HG03135 (cell line): ENCODE results near the gene SUPT5H.

ENCODE experiments used
- ATAC-seq: cut with Tn5 transposase; IDR thresholded peaks from one replicate; pipeline ENCODE4 v1.9.1; 2021; ENCODE audit warnings: mild to moderate bottlenecking, moderate library complexity; ENCODE audit not compliant: unreplicated experiment

Gene SUPT5H

GRCh38 chr19:39518458-39518857, 73.1 kb downstream of the SUPT5H start:
- ATAC-seq, result no peak

DNA sequence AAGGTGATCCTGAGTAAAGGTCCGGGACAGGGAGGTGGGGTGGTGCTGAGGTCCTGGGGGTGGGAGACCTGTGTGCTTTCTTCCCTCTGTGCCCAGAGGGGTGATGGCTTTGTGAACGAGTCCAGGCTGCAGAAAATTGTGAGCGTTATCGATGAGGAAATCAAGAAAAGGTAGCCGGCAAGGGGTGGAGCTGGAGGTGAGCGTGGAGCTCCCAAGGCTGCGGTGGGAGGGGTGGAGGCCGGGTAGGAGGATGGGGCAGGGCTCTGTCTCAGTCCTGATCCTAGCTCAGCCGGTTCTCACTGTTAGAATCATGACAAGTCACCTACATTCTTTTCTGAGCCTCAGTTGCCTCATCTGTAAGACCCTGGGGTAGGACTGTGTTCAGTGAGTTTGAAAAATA, 73.6 kb downstream of the SUPT5H start:
- no peak for ATAC-seq

- no peak for ATAC-seq
Observed at GRCh38 chr19:39520541-39521484, 75.4 kb downstream of the SUPT5H start.

- no peak for ATAC-seq
Observed at GRCh38 chr19:39524495-39524894, 79.1 kb downstream of the SUPT5H start.

DNA sequence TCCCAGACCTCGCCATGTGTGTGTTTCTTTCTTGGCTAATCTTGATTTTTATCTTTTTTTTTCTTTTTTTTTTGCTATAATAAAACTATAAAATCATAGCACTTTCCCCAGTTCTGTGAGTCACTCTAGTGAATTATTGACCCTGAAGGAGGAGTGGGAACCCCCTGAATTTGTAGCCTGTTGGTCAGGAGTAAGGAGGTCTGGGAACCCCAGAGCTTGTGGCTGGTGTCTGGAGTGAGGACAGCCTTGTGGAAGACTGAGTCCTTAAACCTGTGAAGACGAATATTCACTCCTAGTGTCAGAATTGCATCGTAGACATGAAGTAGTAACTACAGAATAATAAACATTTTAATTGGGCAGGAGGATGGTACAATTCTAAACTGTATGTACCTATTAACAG, 79.8 kb downstream of the SUPT5H start:
- no peak for ATAC-seq
